AG10803 (cell line): Measurements from ENCODE around the gene FOXP1.

Experiments used
- DNase-seq: peaks from one replicate; pipeline ENCODE4 v3.0.0; 2010; ENCODE audit warnings: low read depth
- H3K4me3 ChIP-seq: 2 replicates; pipeline ENCODE4 v1.5.1; 2011; ENCODE audit warnings: mild to moderate bottlenecking, low read length, control low read depth
- TF ChIP-seq, protein P1 (sequence below): conservative IDR thresholded peaks from 2 replicates; pipeline ENCODE4 v1.5.1; 2011; ENCODE audit warnings: mild to moderate bottlenecking, low read length, control low read depth, inconsistent platforms

The FOXP1 gene

DNA sequence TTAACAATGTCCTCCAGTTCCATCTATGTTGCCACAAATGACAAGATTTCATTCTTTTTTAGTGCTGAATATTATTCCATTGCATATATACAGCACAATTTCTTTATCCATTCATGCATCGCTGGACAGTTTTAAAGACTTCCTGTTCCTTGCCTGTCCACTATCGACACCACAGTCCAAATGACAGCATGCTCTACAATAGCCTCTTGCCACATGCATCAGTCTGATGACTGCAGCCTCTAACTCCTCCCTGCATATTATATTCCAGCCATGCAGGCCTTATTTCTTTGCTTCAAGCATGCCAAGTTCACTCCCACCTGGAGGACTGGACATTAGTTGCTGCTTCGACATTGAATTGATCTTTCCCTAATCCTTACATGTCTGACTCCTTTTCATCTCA lies 306.2 kb downstream of the FOXP1 start:
- TF ChIP-seq, protein P1, sequence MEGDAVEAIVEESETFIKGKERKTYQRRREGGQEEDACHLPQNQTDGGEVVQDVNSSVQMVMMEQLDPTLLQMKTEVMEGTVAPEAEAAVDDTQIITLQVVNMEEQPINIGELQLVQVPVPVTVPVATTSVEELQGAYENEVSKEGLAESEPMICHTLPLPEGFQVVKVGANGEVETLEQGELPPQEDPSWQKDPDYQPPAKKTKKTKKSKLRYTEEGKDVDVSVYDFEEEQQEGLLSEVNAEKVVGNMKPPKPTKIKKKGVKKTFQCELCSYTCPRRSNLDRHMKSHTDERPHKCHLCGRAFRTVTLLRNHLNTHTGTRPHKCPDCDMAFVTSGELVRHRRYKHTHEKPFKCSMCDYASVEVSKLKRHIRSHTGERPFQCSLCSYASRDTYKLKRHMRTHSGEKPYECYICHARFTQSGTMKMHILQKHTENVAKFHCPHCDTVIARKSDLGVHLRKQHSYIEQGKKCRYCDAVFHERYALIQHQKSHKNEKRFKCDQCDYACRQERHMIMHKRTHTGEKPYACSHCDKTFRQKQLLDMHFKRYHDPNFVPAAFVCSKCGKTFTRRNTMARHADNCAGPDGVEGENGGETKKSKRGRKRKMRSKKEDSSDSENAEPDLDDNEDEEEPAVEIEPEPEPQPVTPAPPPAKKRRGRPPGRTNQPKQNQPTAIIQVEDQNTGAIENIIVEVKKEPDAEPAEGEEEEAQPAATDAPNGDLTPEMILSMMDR: no peak

DNA sequence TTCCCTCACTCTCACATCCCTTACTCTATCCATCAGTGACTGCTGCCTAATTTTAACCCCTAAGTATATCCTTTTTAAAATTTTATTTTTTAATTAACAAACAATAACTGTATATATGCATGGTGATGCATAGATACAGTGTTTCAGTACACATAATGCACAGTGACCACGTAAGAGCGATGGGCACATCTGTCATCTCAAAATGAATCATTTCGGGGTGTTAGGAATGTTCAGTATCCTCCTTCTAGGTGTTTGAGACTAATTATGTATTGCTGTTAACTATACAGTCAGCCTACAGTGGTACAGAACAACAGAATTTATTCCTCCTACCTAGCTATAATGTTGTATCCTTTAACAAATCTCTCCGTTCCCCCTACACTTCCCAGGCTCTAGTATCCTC lies 307.0 kb downstream of the FOXP1 start:
- no peak overlapping the region for H3K4me3 ChIP-seq
- no peak for DNase-seq
- TF ChIP-seq, protein P1: no peak

More for the DNA sequence above, 306.2 kb downstream of the FOXP1 start:
- H3K4me3 ChIP-seq: no peak overlapping the region
- DNase-seq: no peak

DNA sequence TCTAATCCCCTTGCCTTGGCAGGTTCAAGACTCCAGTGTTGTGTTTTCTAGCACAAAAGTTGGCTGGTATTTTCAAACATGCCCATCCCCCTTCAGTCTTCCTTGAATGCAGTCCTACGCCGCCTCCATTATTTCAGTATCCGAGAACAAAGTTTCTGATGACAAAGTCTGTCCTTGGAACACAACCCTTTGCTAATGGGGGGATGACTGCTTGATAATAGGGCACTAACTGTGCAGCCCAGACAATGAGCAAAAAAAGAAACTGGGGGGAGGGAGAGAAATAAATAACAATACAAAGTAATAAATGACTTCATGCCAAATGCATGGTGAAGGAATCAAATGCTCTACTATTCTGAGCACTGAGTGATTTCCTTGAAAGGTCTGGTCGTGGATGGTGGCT lies 310.1 kb downstream of the FOXP1 start:
- H3K4me3 ChIP-seq: no peak overlapping the region
- TF ChIP-seq, protein P1: no peak
- DNase-seq: no peak

DNA sequence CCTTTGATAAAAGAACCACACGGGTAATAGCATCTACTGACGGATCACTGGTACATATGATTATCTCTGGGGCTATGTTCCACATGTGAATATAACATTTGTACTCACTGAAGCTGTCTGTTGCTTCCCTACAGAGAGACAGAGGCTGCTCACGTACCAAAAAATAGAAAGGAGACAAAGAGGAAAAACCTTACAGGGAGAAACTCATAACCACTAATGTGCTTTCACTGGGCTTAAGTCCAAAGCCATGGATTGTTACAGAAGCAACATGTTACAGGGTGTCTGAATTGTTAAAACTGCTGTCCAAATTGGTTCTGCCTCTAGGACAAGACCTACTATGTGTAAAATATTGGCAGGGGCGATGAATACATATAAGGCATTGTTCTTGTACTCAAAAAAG lies 311.9 kb downstream of the FOXP1 start:
- H3K4me3 ChIP-seq: no peak overlapping the region
- peak; percentile 25 for DNase-seq
- TF ChIP-seq, protein P1: no peak

DNA sequence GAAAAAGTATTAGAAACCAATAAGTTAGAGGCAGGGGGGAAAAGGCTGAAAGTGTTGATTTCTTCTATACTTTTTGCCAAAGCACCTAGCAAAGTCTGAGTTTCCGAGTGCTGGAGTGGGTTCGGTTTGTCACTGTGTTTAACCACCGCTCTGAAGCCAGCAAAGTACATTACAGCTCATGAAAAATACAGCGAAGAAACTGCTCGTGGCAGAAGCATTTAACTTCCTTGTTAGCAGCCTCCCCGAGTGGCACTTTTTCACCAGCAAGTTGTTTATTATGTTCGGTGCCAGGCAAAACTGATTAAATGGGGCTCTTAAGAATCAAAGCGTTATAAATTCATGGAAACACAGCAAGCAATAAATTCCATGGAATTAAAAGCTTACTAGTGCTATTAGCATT lies 313.6 kb downstream of the FOXP1 start:
- no peak for DNase-seq
- TF ChIP-seq, protein P1: no peak
- no peak overlapping the region for H3K4me3 ChIP-seq

DNA sequence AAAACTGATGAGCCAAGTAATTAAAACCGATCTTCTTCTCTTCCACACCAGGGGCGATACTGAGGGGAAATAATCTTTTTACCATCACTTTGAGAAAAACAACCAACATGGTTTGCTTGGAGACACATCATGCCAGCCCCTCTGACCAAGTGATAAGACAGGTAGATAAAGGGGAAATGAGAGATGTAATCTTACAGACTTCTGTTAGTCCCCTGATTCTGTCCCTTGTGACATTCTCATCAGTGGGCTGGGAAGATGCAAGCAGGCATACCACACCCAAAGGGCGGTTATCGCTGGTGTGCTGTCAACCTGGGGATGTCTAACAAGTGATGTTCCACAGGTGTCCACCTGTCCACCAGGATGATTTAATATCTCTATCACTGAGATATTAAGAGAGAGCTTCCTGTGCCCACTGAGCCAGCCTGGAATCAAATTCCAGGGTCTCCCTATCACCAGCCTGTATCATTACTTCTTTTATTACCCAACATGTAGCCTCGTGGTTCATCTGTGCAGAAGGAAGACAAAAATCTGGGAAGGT lies 315.0 kb downstream of the FOXP1 start:
- no peak overlapping the region for H3K4me3 ChIP-seq
- TF ChIP-seq, protein P1: no peak
- no peak for DNase-seq

DNA sequence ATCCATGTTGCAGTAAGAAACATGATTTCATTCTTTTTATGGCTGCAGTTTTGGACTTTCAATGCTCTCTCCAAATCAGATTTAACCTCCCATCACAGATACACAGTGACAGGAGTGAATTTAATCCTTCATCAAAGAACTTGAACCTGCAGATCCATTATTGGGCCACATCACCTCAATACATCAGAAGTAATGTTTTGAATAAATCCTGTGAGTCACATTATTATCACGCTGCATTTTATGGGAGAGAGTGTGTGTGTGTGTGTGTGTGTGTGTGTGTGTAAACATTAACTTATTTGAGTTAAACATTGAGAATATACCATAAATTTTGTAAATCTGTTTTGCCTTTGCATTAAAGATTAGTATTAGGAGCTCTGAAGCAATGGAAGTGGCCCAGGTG lies 316.7 kb downstream of the FOXP1 start:
- H3K4me3 ChIP-seq: no peak overlapping the region
- TF ChIP-seq, protein P1: no peak
- no peak for DNase-seq
